H1 (cell line): ENCODE measurements around the gene SEPTIN7. TPM values are rescaled to one million over a fixed set of nuclear protein-coding genes. Genes with fewer than 3 reads are reported as not detected.

Experiments used
- CTCF ChIA-PET: fragments of 300-600 bp; sonication (Branson Sonifier 250); formaldehyde crosslinking; loops from one replicate; lab custom pipeline; 2021; ENCODE audit not compliant: partially characterized antibody; lab: Charles Lee
- POLR2A ChIA-PET: fragments of 300-600 bp; sonication (Branson Sonifier 250); formaldehyde crosslinking; loops from one replicate; lab custom pipeline; 2021; ENCODE audit warnings: inconsistent platforms; ENCODE audit not compliant: partially characterized antibody; lab: Charles Lee
- DNase-seq, 2 experiments: peaks; one replicate each; pipeline versions ENCODE4 v3.0.0 to v3.0.0-alpha.2; 2010 to 2022; ENCODE audit warnings: low spot score in 2 of 2, low read depth in 1 of 2, mixed read lengths in 1 of 2
- FAIRE-seq: peaks from 2 replicates; lab custom pipeline; 2011; peaks lifted over from hg19 to GRCh38; lab: Jason Lieb, UNC
- H2AFZ ChIP-seq: 2 replicates; pipeline ENCODE4 v1.8.1; 2012; ENCODE audit warnings: low read length, inconsistent platforms
- H2AK5ac ChIP-seq: 2 replicates; pipeline ENCODE4 v1.6.1; 2013; ENCODE audit warnings: low read depth, low read length
- H2BK120ac ChIP-seq: replicated peaks from 2 replicates; pipeline ENCODE3; 2013; ENCODE audit warnings: low read depth, low read length, inconsistent platforms
- H2BK12ac ChIP-seq: 2 replicates; pipeline ENCODE4 v1.6.1; 2013; ENCODE audit warnings: low read depth, low read length
- H2BK15ac ChIP-seq: 2 replicates; pipeline ENCODE4 v1.6.1; 2013; ENCODE audit warnings: low read length
- H2BK20ac ChIP-seq: 2 replicates; pipeline ENCODE4 v1.6.1; 2013; ENCODE audit warnings: low read length
- H2BK5ac ChIP-seq: 2 replicates; pipeline ENCODE4 v1.6.1; 2013; ENCODE audit warnings: low read depth, low read length
- H3K14ac ChIP-seq: 2 replicates; pipeline ENCODE4 v1.6.1; 2013; ENCODE audit warnings: inconsistent platforms; ENCODE audit not compliant: insufficient read length
- H3K18ac ChIP-seq: 2 replicates; pipeline ENCODE4 v1.6.1; 2013; ENCODE audit warnings: low read length; ENCODE audit errors: extremely low read depth
- H3K23ac ChIP-seq: 2 replicates; pipeline ENCODE4 v1.6.1; 2013; ENCODE audit warnings: inconsistent platforms; ENCODE audit not compliant: insufficient read length
- H3K23me2 ChIP-seq: 2 replicates; pipeline ENCODE4 v1.6.1; 2013; ENCODE audit warnings: low read depth, low read length
- H3K27ac ChIP-seq: 2 replicates; pipeline ENCODE4 v1.6.1; 2011; ENCODE audit warnings: low read depth, low read length, inconsistent platforms
- H3K27me3 ChIP-seq, 4 experiments: replicated peaks in 1 of 4; 1 replicate in 1 of 4; 2 replicates in 3 of 4; pipeline versions ENCODE4 v1.6.1 to v1.8.1; 2011 to 2013; ENCODE audit warnings: low read length in 3 of 4, mild to moderate bottlenecking in 3 of 4, inconsistent platforms in 2 of 4, mixed read lengths in 2 of 4, moderate library complexity in 1 of 4; ENCODE audit not compliant: control insufficient read depth in 3 of 4, insufficient read depth in 3 of 4; ENCODE audit errors: extremely low read depth in 1 of 4
- H3K36me3 ChIP-seq, 4 experiments: 2 replicates each; pipeline versions ENCODE4 v1.6.1 to v1.8.1; 2011 to 2013; ENCODE audit warnings: mild to moderate bottlenecking in 4 of 4, low read length in 3 of 4, moderate library complexity in 2 of 4, control low read depth in 1 of 4, inconsistent platforms in 1 of 4; ENCODE audit not compliant: insufficient read depth in 4 of 4, control insufficient read depth in 2 of 4
- H3K4ac ChIP-seq: replicated peaks from 2 replicates; pipeline ENCODE3; 2013; ENCODE audit warnings: low read length, low read depth, mixed read lengths, inconsistent platforms; ENCODE audit not compliant: insufficient read length
- H3K4me1 ChIP-seq, 4 experiments: replicated peaks in 1 of 4; 1 replicate in 1 of 4; 2 replicates in 3 of 4; pipeline versions ENCODE4 v1.6.1 to v1.8.1; 2011 to 2013; ENCODE audit warnings: low read length in 3 of 4, inconsistent platforms in 2 of 4, mixed read lengths in 1 of 4; ENCODE audit not compliant: insufficient read depth in 4 of 4, control insufficient read depth in 3 of 4
- H3K4me2 ChIP-seq, 2 experiments: 2 replicates each; pipeline versions ENCODE4 v1.6.1 to v1.8.1; 2011 to 2013; ENCODE audit warnings: low read depth in 2 of 2, low read length in 2 of 2, control low read depth in 1 of 2, inconsistent platforms in 1 of 2, mild to moderate bottlenecking in 1 of 2; ENCODE audit not compliant: insufficient read depth in 1 of 2
- H3K4me3 ChIP-seq, 4 experiments: fragments of 200-600, 300-600 bp in 1 of 4; sonication (generic), shearing (Covaris generic), sonication (Bioruptor Twin) in 1 of 4; 2 replicates each; pipeline versions ENCODE4 v1.5.1 to v1.8.1; 2011 to 2016; ENCODE audit warnings: low read length in 4 of 4, low read depth in 3 of 4, control low read depth in 2 of 4, inconsistent platforms in 2 of 4, mild to moderate bottlenecking in 2 of 4, mixed read lengths in 1 of 4, moderate library complexity in 1 of 4; ENCODE audit not compliant: insufficient read depth in 2 of 4; ENCODE audit errors: extremely low read depth in 1 of 4
- H3K56ac ChIP-seq: replicated peaks from 2 replicates; pipeline ENCODE3; 2013; ENCODE audit warnings: low read depth, mild to moderate bottlenecking, mixed read lengths, low read length, inconsistent platforms; ENCODE audit not compliant: insufficient read length
- H3K79me1 ChIP-seq: 2 replicates; pipeline ENCODE4 v1.6.1; 2013; ENCODE audit warnings: low read depth, low read length, control low read depth
- H3K79me2 ChIP-seq, 2 experiments: 2 replicates each; pipeline versions ENCODE4 v1.6.1 to v1.8.1; 2012 to 2013; ENCODE audit warnings: low read length in 2 of 2, mild to moderate bottlenecking in 2 of 2, inconsistent platforms in 1 of 2; ENCODE audit not compliant: insufficient read depth in 2 of 2, control insufficient read depth in 1 of 2
- H3K9ac ChIP-seq, 4 experiments: replicated peaks in 1 of 4; 1 replicate in 1 of 4; 2 replicates in 3 of 4; pipeline versions ENCODE4 v1.6.1 to v1.8.1; 2011 to 2013; ENCODE audit warnings: low read depth in 3 of 4, low read length in 3 of 4, control low read depth in 2 of 4, mild to moderate bottlenecking in 2 of 4, moderate library complexity in 2 of 4, inconsistent platforms in 1 of 4; ENCODE audit errors: extremely low read depth in 1 of 4
- H3K9me3 ChIP-seq, 2 experiments: 2 replicates each; pipeline versions ENCODE4 v1.6.1 to v1.8.1; 2012 to 2013; ENCODE audit warnings: mild to moderate bottlenecking in 2 of 2, moderate library complexity in 2 of 2, control low read depth in 1 of 2, inconsistent platforms in 1 of 2, low read depth in 1 of 2, low read length in 1 of 2, mixed read lengths in 1 of 2; ENCODE audit not compliant: insufficient read depth in 2 of 2
- H4K20me1 ChIP-seq, 2 experiments: replicated peaks in 1 of 2; 2 replicates each; pipeline versions ENCODE3 to v1.8.1; 2011 to 2013; ENCODE audit warnings: inconsistent platforms in 2 of 2, low read length in 2 of 2, mild to moderate bottlenecking in 1 of 2; ENCODE audit not compliant: insufficient read depth in 2 of 2, control insufficient read depth in 1 of 2
- H4K5ac ChIP-seq: 2 replicates; pipeline ENCODE4 v1.6.1; 2013; ENCODE audit warnings: low read length, low read depth, mixed read lengths, inconsistent platforms; ENCODE audit not compliant: insufficient read length
- H4K8ac ChIP-seq: 2 replicates; pipeline ENCODE4 v1.8.0; 2013; ENCODE audit warnings: mild to moderate bottlenecking, moderate library complexity, low read length, inconsistent platforms; ENCODE audit not compliant: insufficient read depth; ENCODE audit errors: extremely low read depth
- H4K91ac ChIP-seq: replicated peaks from 2 replicates; pipeline ENCODE3; 2013; ENCODE audit warnings: low read length, mixed read lengths, inconsistent platforms; ENCODE audit not compliant: insufficient read length
- SP2 ChIP-seq: IDR thresholded peaks from 2 replicates; pipeline ENCODE4 v1.6.1; 2012; ENCODE audit warnings: mild to moderate bottlenecking, low read length, inconsistent platforms
- WGBS, 2 experiments: shearing (Covaris generic) in 1 of 2; methylation state at CpG; one replicate each; pipeline versions ENCODE4 v1.1.6 to v1.1.7; 2013 to 2015; ENCODE audit warnings: low lambda C conversion rate in 2 of 2, mixed read lengths in 2 of 2, inconsistent platforms in 1 of 2, low coverage in 1 of 2, missing lambda C conversion rate in 1 of 2; ENCODE audit not compliant: insufficient replicate concordance in 2 of 2, insufficient coverage in 1 of 2, insufficient read length in 1 of 2; ENCODE audit errors: extremely low coverage in 1 of 2, missing lambda C conversion rate in 1 of 2; 5-methylcytosine and 5-hydroxymethylcytosine counted together
- polyA plus RNA-seq, 7 experiments: library from polyadenylated mRNA; depleted of rRNA in 3 of 7; stranded (reverse) in 5 of 7; unstranded in 2 of 7; fragments of >200 nt in 5 of 7; fragments of 200-250 nt in 2 of 7; gene quantifications; 1 replicate in 5 of 7; 2 replicates in 1 of 7; 4 replicates in 1 of 7; pipeline versions ENCODE4 v1.2.1 to v1.2.3, GENCODE V29; 2011 to 2013; ENCODE audit warnings: missing spikeins in 2 of 7, mixed read lengths in 2 of 7
- total RNA-seq: library from RNA; stranded (reverse); fragmentation: NEBNext Ultra II Directional; extraction: Animal tissue kit (Norgen Biotek cat#: 25700); gene quantifications from 2 replicates; pipeline ENCODE4 v1.2.1, GENCODE V29; 2021

SEPTIN7 gene
- total and polyA plus RNA-seq, 2 of the 8 experiments (the other 6 are each of a cell fraction or from before 2014, with no cell fraction given) = 85.3 to 183 TPM

GRCh38 chr7:35823440-35823839 lies 22.6 kb downstream of the SEPTIN7 start:
- H3K56ac ChIP-seq = no peak overlapping the region
- H3K79me1 ChIP-seq = peaks cover 2% of the 10 kb centered on the region
- H3K79me2 ChIP-seq = peaks cover 7 to 99% of the 10 kb centered on the region in 2 experiments; a peak in 3 of 4 replicates
- H2AK5ac ChIP-seq = no peak overlapping the region
- no peak overlapping the region for H3K27ac ChIP-seq
- FAIRE-seq = no peak
- ChIA-PET CTCF (no interaction called here), POLR2A (interaction anchor here (1.0 kb wide), 1 partner anchor 21 kb away, joined by 3 read pairs; no protein-coding TSS in a partner anchor)
- no peak overlapping the region for H3K23ac ChIP-seq
- 88% methylated on average over 3 of the region's 3 CpGs; no CpG with 5 or more reads in 1 of the 2 experiments for WGBS, 2 experiments
- H4K91ac ChIP-seq = no peak overlapping the region
- no peak overlapping the region for H4K5ac ChIP-seq
- no peak overlapping the region for H2BK20ac ChIP-seq
- H3K27me3 ChIP-seq = no peaks in the 10 kb centered on the region
- H4K20me1 ChIP-seq = peaks cover 2 to 6% of the 10 kb centered on the region in 2 experiments
- H3K4me3 ChIP-seq = no peak overlapping the region
- no peak overlapping the region for H4K8ac ChIP-seq
- DNase-seq = no peak
- H3K9me3 ChIP-seq = no peaks in the 10 kb centered on the region
- no peak overlapping the region for H3K4ac ChIP-seq
- H3K36me3 ChIP-seq = no peaks in the 10 kb centered on the region
- H2BK5ac ChIP-seq = no peak overlapping the region
- H2BK15ac ChIP-seq = no peak overlapping the region
- no peak overlapping the region for H2BK120ac ChIP-seq
- H2BK12ac ChIP-seq = no peak overlapping the region
- H3K18ac ChIP-seq = no peak overlapping the region
- peaks cover 0 to 5% (median 0%) of the 10 kb centered on the region in 4 experiments; a peak in 1 of 7 replicates for H3K4me1 ChIP-seq
- no peak overlapping the region for H2AFZ ChIP-seq
- H3K14ac ChIP-seq = no peak overlapping the region
- no peaks in the 10 kb centered on the region for H3K23me2 ChIP-seq
- no peak overlapping the region for H3K9ac ChIP-seq
- no peak overlapping the region for H3K4me2 ChIP-seq
- no peak for TF ChIP-seq SP2
